Bone marrow (tissue), 2 donors: ENCODE results near the gene JSRP1.

Source experiments
- DNase-seq, 2 donors: peaks; one replicate each; lab custom pipeline; 2025; lab: John Stamatoyannopoulos, UW

Gene JSRP1

DNA sequence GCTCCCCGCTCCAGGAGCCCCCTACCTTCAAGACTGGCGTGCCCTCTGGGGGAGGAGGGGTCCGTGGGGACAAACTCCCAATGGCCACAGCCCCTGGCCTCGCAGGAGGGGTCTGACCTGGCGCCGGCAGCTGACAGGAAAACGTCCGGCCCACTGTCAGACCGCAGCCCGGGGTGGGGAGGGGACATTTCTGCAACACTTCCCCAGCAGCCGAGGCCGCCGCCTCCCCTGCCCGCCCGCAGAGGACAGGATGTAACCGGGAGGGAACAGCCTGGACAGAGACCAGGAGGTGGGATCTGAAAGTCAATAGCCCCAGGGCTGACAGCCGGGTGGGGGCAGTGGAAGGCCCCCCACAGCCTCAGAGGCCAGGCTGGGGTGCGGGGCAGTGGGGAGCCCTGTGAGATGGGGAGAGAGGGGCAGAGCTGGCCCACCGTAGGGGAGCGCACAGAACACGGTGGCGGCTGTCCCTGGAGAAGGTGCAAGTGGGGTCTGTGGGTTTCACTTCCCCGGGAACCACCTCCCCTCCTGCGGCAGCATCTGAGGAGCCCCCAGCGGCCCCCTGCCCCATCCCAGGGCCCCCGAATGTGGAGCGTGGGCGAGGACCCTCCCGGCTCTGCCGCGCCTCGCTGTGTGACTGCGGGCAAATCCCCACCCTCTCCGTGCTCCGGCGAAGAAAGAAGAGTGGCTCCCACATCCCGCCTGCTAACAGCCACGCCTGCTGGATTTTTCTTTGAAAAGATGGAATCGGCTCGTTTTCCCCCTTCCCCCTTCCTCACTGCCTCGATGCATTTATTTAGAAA lies 26.0 kb upstream of the JSRP1 start, which contains the start of gene PEAK3:
PEAK3 (minus strand) TSS at position 114 of the 800 bp plus-strand sequence. CDS start 1,244 bp downstream, outside the sequence.
- peak in 1 of 2 donors; percentile 61 for DNase-seq

DNA sequence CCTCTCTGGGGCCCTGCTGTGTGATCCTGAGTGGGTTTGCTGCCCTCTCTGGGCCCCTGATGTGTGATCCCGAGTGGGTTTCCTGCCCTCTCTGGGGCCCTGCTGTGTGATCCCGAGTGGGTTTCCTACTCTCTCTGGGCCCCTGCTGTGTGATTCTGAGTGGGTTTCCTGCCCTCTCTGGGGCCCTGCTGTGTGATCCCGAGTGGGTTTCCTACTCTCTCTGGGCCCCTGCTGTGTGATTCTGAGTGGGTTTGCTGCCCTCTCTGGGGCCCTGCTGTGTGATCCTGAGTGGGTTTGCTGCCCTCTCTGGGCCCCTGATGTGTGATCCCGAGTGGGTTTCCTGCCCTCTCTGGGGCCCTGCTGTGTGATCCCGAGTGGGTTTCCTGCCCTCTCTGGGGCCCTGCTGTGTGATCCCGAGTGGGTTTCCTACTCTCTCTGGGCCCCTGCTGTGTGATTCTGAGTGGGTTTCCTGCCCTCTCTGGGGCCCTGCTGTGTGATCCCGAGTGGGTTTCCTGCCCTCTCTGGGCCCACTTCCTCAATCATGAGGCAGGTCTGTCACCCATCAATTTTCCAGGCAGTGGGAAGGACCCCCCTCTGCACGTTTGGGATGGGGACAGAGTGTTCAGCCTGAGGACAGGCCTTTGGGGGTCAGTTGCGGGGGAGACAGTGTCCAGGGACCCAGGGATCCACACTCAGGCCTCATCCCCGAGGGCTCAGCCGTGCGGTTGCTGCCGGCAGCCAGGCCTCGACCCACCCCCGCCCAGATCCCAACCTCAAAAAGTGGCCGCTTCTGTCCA lies 25.2 kb upstream of the JSRP1 start:
- peak in 1 of 2 donors; percentile 61 for DNase-seq

DNA sequence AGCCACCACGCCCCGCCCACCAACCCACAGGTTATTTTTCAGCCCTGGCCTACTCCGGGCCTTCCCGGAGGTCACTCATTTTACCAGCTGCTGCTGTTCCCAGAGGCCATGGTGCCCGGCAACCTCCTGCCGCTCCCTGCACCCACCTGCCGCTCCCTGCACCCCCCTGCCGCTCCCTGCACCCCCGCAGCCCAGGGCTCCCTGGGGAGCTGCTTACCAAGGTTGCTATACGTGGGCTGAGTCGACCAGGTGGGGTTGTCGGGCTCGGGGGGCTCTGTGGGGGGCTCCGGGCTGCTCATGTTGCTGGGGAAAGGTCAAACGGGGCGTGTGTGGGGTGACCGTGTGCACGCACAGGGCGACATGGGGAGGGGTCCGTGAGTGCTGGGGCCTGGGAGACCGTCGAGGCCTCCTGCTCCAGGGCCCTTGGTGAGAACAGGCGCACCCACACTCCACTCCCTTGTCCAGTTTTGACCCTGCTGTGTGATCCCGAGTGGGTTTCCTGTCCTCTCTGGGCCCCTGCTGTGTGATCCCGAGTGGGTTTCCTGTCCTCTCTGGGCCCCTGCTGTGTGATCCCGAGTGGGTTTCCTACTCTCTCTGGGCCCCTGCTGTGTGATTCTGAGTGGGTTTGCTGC lies 24.5 kb upstream of the JSRP1 start:
- no peak for DNase-seq

DNA sequence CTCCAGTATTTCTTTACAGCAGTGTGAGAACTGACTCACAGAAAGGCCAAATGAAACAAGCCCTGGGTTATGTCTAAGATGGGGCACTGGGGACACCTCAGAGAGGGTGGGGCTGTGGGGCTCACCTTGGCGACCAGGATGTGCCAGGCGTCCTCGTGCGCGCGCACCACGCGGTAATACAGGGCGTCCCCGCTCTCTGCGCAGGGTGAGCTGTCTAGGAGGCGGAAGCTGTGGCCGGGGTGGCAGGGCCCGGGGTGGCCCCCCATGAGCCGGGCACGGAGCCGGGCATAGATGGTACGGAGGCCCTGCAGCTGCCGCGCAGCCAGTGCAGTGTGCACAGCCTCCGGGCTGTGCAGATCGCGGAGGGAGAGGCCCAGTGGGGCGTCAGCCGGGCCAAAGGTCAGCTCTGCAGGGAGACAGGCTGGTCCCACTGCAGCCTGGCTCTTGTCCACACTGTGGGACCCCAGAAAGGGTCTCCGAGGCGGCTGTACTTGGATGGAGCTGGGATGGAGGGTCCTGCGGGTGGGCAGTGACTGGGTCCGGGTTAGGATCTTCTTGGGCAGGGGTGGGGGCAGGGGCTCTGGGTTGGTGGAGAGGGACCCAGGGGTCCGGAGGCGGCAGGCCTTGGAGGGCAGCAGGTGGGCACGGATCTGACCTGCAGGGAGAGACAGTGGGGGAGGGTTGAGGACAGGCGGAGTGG lies 22.4 kb upstream of the JSRP1 start:
- DNase-seq = no peak

DNA sequence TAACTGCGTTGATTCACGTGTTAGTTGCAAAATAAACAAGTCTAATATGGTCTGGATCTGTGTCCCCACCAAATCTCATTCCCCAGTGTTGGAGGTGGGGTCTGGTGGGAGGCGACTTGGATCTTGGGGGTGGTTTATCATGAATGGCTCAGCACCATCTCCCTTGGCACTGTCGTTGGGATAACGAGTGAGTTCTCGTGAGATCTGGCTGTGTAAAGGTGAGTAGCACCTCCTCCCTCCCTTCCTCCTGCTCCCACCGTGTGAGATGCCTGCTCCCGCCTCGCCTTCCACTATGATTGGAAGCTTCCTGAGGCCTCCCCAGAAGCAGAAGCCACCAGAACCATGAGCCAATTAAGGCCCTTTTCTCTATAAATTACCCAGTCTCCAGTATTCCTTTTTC lies 20.9 kb upstream of the JSRP1 start:
- DNase-seq = no peak

DNA sequence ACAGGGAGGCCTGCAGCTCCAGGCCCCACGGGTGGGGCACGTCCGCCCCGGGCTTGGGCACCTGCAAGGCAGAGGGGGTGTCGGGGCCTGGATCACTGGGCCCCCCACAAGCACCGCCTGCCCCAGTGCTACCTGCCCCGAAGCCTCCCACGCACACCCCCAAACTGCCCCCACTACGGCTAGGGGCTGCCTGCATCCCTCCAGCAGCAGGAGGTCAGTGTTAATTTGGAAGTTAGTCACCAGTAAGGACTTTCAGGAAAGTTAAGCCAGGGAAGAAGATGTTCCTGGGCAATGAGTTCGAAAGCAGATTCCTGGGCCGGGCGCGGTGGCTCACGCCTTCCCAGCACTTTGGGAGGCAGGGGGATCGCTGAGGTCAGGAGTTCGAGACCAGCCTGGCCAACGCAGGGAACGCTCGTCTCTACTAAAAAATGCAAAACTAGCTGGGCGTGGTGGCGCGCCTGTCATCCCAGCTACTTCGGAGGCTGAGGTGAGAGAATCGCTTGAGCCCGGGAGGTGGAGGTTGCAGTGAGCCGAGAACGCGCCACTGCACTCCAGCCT lies 20.3 kb upstream of the JSRP1 start:
- DNase-seq = no peak

DNA sequence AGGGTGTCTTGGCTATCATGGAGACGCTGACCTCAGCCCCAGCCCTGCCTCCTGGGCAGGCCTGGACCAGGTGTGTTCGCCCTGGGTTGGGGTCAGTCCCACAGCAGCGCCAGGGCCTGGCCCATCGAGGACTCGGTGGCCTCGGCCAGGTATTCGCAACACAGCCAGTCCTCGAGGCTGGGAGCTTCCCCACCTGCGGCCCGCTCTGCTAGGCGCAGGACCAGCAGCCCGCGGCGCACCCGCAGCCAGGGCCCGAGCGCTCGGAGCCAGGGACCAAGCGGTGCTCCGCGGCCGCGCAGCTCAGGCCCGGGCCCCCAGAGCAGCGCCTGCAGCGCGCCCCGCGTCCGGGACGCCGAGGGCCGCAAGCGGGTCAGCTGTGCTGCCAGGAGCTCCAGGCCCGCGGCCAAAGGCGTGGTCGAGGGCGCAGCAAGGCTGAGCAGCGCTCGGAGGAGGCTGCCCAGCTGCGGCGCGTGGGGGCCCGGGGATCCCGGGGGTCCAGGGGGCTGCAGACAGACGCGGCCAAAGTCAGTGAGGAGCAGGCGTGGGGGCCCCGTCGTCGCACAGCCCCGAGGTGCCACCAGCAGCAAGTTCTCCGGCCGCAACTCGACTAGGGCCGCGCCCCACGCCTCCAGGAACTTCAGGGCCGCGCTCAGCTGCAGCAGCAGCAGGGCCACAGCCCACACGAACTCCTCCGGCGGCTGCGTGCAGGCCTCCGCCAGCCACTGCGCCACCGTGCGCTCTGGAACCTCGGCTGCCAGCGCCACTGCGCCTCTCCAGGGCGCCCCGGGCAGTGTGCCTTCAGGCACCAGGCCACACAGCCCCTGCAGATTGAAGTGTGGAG lies 19.6 kb upstream of the JSRP1 start:
- no peak for DNase-seq

DNA sequence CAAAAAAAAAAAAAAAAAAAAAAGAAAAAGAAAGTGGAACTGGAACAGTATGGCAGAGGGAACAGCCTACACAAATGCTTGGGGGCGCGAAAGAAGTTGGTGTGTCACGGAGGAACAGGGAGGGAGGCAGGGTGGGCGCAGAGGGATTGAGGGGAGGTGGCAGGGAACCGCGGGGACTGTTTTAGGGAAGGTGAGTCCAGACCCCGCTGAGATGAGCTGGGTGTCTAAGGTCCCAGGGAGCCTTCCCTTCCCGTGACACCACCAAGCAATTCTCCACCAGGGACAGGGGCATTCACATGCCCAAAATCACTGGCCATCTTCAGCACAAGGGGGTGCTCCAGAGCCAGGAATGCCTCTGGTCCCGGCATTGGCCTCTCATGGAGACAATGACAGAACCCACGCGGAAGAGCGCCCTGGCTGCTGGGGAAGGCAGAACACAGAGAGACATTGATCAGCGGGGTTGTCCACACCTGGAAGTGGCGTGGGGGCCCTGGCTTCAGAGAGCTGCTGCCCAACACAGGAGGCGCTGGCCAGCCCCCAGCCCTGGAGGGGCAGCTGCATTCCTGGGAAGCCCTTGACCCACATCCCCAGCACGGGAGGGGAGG lies 18.8 kb upstream of the JSRP1 start:
- peak in 1 of 2 donors; percentile 16 for DNase-seq

DNA sequence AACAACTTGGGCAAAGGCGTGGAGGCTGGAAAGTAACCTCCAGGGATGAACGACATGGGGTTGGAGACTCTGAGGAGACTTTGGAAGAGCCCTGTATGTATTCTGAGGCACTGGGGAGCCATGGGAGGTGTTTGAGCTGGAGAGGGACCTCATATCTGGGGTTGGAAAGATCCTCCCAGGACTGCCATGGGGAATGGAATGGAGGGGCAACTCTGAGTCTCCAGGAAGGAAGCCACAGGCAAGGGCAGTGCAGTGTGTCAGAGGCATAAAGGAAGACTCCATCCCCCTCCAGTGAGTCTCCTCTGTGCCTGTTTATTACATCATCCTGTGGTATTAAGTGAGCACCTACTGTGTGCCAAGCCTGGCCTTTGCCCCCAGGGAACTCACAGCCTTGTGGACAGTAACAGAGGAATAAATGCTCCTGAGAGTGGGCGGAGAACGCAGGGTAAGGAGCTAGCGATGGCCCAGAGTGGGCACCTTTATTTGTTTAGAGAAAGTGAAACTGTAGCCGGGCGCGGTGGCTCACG lies 18.0 kb upstream of the JSRP1 start:
- DNase-seq = no peak

DNA sequence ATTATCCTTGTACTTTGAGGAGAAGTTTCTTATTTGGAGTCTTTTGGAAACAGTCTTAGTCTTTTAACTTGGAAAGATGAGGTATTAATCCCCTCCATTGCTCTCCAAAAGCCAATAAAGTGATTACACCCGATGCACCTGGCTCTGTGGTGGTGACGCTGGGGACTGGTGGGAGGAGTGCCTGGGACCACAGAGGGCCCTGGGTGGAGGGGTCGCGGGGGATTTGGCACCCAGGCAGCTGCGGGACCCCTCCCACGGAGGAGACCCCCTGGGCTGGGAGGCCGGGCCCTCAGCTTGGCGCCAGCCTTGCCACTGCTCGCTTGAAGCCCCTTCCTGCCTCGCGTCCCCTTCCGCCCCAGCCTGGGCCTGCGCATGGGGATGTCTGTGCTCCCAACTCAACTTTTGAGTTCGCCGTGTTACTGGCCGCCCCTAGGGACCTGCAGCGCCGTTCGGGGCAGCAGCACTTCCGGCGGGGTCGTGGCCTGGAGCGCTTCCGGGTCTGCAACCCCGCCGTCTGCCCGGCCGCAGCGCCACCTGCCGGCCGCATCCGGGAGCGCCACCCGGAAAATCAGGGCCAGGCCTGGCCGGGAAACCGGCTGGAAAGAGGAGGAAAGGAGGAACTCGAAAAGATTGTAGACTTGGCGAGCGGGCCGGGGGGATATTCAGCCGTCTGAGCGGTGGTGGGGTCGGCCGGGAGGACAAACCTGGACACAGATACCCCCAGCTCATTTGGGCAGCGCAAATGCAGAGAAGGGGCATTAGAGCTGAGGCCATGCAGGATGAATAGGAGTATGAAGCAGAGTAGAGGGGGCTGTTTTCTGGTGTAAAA lies 17.4 kb upstream of the JSRP1 start:
- peak; percentile 23 to 52 for DNase-seq

DNA sequence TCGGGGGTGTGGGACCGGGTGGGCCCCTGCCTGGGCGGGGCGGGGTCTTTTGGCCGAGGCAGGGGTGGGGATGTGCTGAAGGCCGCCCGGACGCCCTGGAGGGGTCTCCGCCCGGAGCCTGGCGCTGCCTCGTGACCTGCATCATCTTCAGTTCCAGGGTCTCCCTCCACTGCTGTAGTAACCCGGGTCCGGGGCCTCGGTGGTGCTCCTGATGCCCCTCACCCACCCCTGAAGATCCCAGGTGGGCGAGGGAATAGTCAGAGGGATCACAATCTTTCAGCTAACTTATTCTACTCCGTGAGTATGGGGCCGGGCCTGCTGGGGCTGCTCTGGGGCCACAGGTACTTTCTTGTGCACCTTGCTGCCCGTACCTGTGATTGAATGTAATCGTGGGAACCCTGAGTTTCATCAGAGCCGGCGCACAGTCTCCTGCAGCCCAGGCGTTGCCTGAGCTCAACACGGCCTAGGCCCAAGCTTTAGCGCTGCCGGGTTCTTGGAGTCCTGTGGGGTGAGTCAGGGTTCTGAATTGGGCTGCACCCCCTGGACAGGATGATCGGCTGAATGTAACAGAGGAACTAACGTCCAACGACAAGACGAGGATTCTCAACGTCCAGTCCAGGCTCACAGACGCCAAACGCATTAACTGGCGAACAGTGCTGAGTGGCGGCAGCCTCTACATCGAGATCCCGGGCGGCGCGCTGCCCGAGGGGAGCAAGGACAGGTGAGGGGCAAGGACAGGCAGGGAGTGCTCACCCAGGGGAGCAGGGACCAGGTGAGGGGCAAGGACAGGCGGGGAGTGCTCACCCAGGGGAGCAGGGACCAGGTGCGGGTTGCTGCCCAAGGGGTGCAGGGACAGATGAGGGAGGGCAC lies 15.3 kb upstream of the JSRP1 start:
- DNase-seq = peak in 1 of 2 donors; percentile 51

DNA sequence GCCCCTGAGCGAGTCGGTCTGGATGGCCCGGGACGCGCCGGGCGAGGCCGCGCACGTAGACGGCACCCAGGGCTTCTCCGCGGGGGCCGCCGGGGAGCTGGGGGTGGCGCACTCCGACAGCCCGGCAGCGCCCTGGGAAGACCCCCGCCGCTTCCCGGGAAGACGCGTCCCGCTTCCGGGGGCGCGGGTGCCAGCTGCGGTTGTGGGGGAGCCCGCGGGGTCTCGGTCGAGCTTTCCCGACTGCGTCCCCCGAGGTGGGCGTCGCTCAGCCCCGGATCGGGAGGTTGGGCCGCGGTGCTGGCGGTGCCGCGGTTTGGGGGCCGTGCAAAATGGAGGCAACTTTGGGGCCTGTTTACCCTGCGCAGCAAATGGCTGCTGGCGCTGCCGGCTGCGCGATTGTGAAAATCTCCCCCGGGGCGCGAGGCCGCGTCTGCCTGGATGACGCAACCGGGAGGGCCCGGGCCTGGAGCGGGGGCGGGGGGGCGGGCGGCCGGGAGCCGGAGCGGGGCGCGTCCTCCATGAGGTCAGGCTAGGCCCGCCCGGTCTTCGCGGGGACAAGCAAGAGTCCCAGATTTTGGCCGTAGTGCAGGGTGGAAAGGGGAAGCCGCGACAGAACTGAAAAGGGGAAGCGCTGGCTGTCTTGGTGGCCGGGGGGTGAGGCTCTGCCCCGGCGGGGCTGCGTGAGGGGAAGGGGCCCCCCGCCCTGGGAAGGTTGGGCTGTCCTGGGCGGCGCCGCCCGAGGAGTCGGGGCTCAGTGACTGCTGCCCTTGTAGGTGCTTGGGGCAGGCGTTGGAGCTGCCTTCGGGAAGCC lies 14.4 kb upstream of the JSRP1 start:
- peak; percentile 83 to 84 for DNase-seq

DNA sequence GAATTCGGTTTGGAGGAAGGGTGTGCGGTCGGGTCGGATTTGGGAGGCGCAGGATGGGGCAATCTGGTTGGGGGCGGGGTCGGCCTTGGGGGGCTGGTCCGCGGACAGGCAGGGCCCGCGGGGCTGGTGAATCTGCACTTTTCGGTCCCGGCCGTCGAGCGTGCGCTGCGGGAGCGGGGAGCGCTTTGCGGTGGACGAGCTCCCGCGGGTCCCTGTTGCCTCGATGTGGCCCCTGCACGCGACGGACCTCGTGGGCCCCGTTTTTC lies 13.9 kb upstream of the JSRP1 start:
- DNase-seq = peak in 1 of 2 donors; percentile 51

DNA sequence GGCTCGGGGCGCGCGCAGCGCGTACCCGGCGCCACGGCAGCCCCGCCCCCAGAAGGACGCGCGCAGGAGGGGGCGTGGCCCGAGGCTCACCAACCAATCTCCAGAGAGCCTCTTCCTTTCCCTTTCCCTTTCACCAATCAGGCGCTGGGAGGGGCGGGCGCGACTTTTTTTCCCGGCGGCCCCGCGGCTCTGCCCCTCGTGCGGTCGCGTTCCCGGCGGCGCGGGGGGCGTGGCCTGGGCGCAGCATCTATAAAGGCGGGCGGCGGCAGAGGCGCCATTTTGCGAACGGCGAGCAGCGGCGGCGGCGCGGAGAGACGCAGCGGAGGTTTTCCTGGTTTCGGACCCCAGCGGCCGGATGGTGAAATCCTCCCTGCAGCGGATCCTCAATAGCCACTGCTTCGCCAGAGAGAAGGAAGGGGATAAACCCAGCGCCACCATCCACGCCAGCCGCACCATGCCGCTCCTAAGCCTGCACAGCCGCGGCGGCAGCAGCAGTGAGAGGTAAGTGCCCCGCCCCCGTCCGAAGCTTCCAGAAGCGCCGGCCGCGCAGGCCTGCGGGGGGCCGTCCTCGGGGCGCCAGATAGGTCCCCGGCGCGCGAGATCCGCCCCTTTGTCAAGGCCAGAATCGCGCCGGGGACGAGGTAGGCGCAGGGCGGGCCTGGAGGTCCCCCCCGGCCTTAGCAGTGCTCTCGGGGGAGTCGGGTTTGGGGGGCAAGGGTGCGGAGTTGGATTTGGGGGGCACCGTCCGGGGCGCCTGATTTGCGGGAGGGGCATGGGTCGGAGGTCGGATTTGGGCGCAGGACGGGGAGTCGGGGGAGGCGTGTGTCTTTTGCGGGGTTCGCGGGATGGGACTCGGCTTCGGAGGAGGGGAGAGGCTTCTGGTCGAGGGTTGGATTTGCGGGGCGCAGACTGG lies 13.3 kb upstream of the JSRP1 start:
- peak; percentile 92 to 93 for DNase-seq

DNA sequence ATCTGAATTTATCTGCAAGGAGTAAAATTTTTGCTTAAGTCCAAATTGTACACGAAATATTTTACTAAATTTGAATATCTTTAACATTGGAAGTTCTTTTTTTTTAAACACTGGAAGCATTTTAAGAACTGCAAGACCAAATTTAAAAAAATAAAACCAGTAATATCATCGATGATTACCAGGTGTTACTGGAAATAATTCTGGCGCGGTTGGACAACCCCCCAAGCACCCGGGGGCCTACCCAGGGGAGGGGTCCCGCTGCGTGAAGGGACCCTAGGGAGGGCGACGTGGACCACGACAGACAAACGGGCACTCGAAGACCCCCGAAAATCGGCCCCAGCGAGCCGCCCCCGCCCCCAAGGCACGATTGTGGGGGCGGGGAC lies 12.6 kb upstream of the JSRP1 start:
- no peak for DNase-seq

DNA sequence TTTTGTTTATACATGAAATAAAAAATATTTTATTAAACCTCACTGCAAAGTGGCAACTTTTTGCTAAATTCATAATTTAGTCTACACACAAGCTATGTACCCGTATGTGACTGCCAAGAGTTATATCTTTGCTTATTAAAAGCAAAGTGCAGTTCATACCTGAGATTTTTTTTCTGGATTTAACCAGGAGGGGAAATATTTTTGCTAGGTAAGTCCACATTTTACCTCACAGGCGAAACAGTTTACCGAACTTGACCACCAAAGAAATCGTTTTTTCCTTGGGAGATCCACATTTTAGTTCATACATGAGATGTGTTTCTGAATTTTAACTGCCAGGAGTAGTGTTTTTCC lies 12.2 kb upstream of the JSRP1 start:
- no peak for DNase-seq
